Pancreas (tissue), 10 donors: ENCODE data around the gene RPN1. TPM values are rescaled to one million over a fixed set of nuclear protein-coding genes. Genes with fewer than 3 reads are reported as not detected.

ENCODE experiments used
- ATAC-seq, 4 donors: fragments of 200-7000 bp; cut with Tn5 transposase; one replicate each; pipeline versions ENCODE4 v1.8.0 to v1.9.1; 2020; ENCODE audit warnings: mild to moderate bottlenecking in 4 of 4, moderate library complexity in 4 of 4
- DNase-seq, 6 donors: peaks; one replicate each; pipeline ENCODE4 v3.0.0-alpha.2; 2020
- FAIRE-seq: peaks from 2 replicates; lab custom pipeline; 2012; peaks lifted over from hg19 to GRCh38; lab: Jason Lieb, UNC
- H3K27ac ChIP-seq, 4 donors: fragments of 200-600 bp; sonication (generic); 1 replicate in 3 of 4; 2 replicates in 1 of 4; pipeline versions ENCODE4 v1.5.0 to v1.8.0; 2020
- H3K27me3 ChIP-seq, 4 donors: fragments of 200-600 bp; one replicate each; pipeline ENCODE4 v1.8.0; 2021
- H3K36me3 ChIP-seq, 3 donors: fragments of 200-600 bp; sonication (generic) in 1 of 3; one replicate each; pipeline versions ENCODE4 v1.5.0 to v1.8.0; 2020 to 2021
- H3K4me1 ChIP-seq, 3 donors: fragments of 200-600 bp; one replicate each; pipeline ENCODE4 v1.8.0; 2021
- H3K4me3 ChIP-seq, 4 donors: fragments of 200-600 bp; sonication (generic) in 2 of 4; one replicate each; pipeline versions ENCODE4 v1.5.0 to v1.8.0; 2020 to 2021
- H3K9me3 ChIP-seq, 4 donors: fragments of 200-600 bp; one replicate each; pipeline ENCODE4 v1.8.0; 2021
- CTCF ChIP-seq, 4 donors: fragments of 200-600 bp; sonication (generic) in 3 of 4; IDR thresholded peaks; one replicate each; pipeline versions ENCODE4 v1.5.0 to v1.8.0; 2021; ENCODE audit warnings: antibody characterized with exemption in 4 of 4
- WGBS, 2 donors: extraction: QIAGEN DNeasy Blood & Tissue Kit; methylation state at CpG; one replicate each; pipeline ENCODE4 v1.1.7; 2013; 5-methylcytosine and 5-hydroxymethylcytosine counted together
- intact Hi-C, 3 donors: fragments of 100-400 bp; cut with DNase I; formaldehyde crosslinking; loops; one replicate each; pipeline versions ENCODE4 v1.11.1 to v1.14.2; 2022
- polyA plus RNA-seq, 2 donors: library from polyadenylated mRNA; stranded (reverse); fragments of 200-250 nt; gene quantifications; one replicate each; pipeline ENCODE4 v1.2.3, GENCODE V29; 2013
- total RNA-seq, 6 donors: library from RNA; stranded (reverse); fragmentation: NEBNext Ultra II Directional in 4 of 6; extraction: Animal tissue kit (Norgen Biotek cat#: 25700) in 4 of 6; gene quantifications; one replicate each; pipeline versions ENCODE4 v1.2.1 to v1.2.4, GENCODE V29; 2021 to 2023
- donor health status: healthy with polysubstance abuse.
- donor health status: DM: no; HTN: no; CAD: no; lungs with moderate emphysema.
- donor health status: DM: no; HTN: no; CAD: no.
- donor health status: control.
- donor health status: control.
- donor health status: Bipolar disorder and iron deficiency.
- donor health status: DM: yes; HTN: yes; CAD: no.
- donor health status: DM: no; HTN: no; CAD: no.
- donor health status: DM: no; HTN: no; CAD: no.
- donor health status: DM: yes; HTN: yes; CAD: no.

Gene RPN1
- total RNA-seq (100 to 1,000 TPM in 3 of 6 donors, 10 to 100 TPM in 3; 52.5 to 137 (median 99.4) TPM), polyA plus RNA-seq (10 to 100 TPM; 56.7 to 85.1 TPM)

DNA sequence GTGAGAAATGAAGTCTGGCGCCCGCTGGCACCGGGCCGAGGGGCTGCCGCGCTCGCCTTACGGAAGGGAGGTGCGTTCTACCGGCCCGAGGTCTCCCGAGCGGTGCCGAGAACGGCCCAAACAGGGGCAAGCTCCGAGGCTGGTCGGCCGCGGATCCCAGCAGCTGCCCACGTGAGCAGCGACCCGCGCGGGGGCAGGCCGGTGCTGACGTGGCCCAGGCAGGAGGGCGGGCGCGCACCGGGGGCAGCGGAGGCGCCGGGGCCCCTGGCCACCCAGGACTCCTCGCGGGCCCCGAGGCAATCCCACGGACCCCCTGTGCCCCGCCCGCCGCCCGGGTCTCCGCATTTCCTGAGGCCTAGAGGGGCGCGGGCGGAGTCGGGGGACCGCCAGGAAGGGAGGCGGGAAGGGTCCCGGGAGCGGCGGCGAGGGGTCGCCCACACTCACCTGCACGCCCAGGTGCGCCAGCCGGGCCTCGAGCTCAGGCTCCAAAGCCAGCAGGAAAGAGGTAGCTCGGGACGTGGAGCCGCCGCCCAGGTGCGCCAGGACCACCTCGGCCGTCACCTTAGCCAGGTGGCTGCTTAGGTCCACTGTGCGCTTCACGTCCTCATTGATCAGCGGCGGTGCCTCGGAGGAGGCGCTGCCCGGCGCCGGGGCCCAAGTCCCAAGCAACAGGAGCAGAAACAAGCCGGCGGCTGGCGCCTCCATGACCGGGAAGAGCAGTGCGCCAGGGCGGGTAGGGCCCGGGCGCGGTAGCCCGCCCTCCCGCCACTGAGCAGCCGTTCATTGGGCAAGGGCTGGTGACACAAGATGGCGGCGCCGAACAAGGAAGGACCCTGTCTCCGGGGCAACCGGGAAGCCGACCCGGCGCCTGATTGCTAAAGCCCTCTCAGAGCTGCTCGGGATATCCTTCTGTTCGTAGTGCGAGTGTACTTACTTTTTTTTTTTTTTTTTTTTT, at the start of gene RPN1:
Gene RPN1 (minus strand): TSS at position 723 of the 955 bp plus-strand sequence. CDS start 18 bp downstream, at position 705.
- Histone ChIP-seq H3K27me3 (no peaks in the 10 kb centered on the region), H3K27ac (peak within 1 kb of the TSS; percentile 94 to 99 (median 98)), H3K9me3 (no peaks in the 10 kb centered on the region), H3K4me3 (peak within 1 kb of the TSS; percentile 96 to 100 (median 100)), H3K4me1 (peaks cover 0 to 9% (median 0%) of the 10 kb centered on the region in 3 donors), H3K36me3 (no peaks in the 10 kb centered on the region)
- intact Hi-C loops, result no loop called here
- DNase-seq, result peak; percentile 96 to 100 (median 97)
- WGBS, 2 donors, result 0 to 1% methylated on average over 80 to 96 of the region's 96 CpGs
- peak; percentile 98 to 99 (median 98) for ATAC-seq
- no peak for FAIRE-seq
- TF ChIP-seq CTCF (IDR thresholded peaks at IDR 0.05), result no peak

DNA sequence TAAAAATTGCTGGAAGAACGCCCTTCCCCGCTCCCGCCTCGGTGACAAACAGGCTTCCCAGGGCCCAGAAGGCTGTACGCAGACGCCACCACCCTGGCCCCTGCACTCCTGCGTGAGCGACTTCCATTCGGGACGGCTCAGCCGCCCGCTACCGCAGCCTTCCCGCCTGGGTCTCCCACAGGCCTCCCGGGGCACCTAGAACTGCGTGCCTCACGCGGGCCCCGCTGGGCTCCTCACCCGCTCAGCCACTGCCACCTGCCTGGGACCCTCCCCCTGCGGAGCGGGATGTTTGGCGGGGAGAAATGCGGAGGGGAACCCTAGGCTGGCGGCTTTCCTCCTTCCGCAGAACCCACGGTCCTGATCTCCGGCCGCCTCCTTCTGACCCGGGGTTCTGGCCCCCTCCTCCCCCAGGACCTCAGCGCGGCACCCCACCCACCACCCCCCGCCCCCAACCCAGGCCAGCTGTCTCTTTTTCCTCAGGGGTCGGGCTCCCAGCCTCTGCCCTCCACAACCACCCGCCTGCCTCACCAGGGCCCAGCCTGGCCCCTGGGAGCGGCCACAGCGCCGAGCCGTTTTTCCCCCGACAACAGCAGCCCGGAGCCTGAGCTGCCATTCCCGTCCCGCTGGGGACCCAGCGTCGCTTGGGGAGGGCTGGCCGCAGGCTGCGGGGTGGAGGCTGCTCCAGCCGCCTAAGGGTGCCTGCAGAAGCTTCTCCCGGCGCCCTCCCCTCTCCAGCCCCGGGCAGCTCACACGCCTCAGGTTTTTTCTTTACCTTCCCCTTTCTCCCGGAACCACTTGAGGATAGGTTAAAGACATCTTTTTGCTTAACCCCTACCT, 47.8 kb upstream of the RPN1 start:
- DNase-seq (peak; percentile 50 to 87 (median 57)), FAIRE-seq (no peak), ATAC-seq (peak; percentile 83 to 90 (median 87))
- TF ChIP-seq CTCF (IDR thresholded peaks at IDR 0.05), result no peak
- no peaks in the 10 kb centered on the region for H3K4me1 ChIP-seq
- H3K36me3 ChIP-seq, result no peaks in the 10 kb centered on the region
- H3K27ac ChIP-seq, result peak overlapping the region; percentile 50 to 72 (median 63)
- no peaks in the 10 kb centered on the region for H3K27me3 ChIP-seq
- intact Hi-C loops, result no loop called here
- H3K4me3 ChIP-seq, result peak overlapping the region; percentile 38 to 61 (median 50)
- no peaks in the 10 kb centered on the region for H3K9me3 ChIP-seq
- 1 to 3% methylated on average over 48 to 52 of the region's 53 CpGs for WGBS, 2 donors

DNA sequence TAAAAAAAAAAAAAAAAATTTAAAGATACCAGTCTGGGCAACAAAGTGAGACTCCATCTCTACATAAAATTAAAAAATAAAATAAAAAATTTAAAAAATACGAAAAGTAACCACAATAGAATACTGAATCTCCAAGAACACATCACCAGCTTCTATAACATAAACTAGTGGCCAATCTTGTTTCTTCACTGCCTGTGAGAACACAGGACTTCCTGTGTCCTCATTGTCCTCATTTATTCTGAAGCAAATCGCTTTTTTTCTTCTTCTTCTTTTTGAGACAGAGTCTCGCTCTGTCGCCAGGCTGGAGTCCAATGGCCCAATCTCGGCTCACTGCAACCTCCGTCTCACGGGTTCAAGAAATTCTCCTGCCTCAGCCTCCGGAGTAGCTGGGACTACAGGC, 46.7 kb upstream of the RPN1 start:
- H3K27ac ChIP-seq, result no peak overlapping the region
- FAIRE-seq, result no peak
- no peaks in the 10 kb centered on the region for H3K27me3 ChIP-seq
- no peak for TF ChIP-seq CTCF (IDR thresholded peaks at IDR 0.05)
- 91 to 94% methylated on average over 8 of the region's 8 CpGs for WGBS, 2 donors
- no peaks in the 10 kb centered on the region for H3K9me3 ChIP-seq
- H3K4me1 ChIP-seq, result no peaks in the 10 kb centered on the region
- ATAC-seq, result no peak
- H3K4me3 ChIP-seq, result no peak overlapping the region
- intact Hi-C loops, result no loop called here
- no peak for DNase-seq
- no peaks in the 10 kb centered on the region for H3K36me3 ChIP-seq

DNA sequence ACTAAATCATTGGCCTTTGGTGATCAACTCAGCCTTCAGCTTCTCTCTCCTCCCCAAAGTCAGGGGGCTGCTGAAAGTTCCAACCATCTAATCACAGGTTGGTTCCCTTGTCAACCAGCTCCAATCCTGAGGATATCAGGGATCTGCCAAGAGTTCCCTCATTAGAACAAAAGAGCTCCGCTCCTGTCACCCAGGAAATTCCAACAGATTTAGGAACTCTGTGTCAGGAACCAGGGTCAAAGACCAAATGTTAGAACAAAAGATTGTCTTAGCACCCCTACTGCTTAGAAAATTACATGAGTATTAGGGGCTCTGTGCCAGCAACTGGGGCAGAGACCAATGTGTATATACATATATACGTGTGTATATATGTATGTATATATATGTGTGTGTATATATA, 43.1 kb upstream of the RPN1 start:
- 0 to 56% methylated on average over 2 of the region's 2 CpGs for WGBS, 2 donors
- ATAC-seq (no peak), DNase-seq (no peak), FAIRE-seq (no peak)
- Histone ChIP-seq H3K36me3 (no peaks in the 10 kb centered on the region), H3K27ac (no peak overlapping the region), H3K27me3 (no peaks in the 10 kb centered on the region), H3K9me3 (no peaks in the 10 kb centered on the region), H3K4me1 (no peaks in the 10 kb centered on the region), H3K4me3 (no peak overlapping the region)
- intact Hi-C loops, result loop anchor here in 1 of 3 donors (2.0 kb wide), 1 partner anchor 31 kb away; no protein-coding TSS in a partner anchor
- TF ChIP-seq CTCF (IDR thresholded peaks at IDR 0.05), result no peak
